Endometrial microvascular endothelial cells (primary cell): Measurements from ENCODE around the gene PLD1. TPM values are rescaled to one million over a fixed set of nuclear protein-coding genes. Genes with fewer than 3 reads are reported as not detected.

Experiments used
- in situ Hi-C: cut with HindIII; loops from 2 replicates; pipeline ENCODE4 v1.10.0; 2017; ENCODE audit warnings: low sequenced_read_pairs, low pct_unique_long_range_greater_than_20kb; ENCODE audit errors: inconsistent ontology term
- total RNA-seq: library from RNA; depleted of rRNA; stranded (reverse); fragments of >200 nt; gene quantifications from one replicate; pipeline ENCODE4 v1.2.3, GENCODE V29; 2015; ENCODE audit errors: inconsistent ontology term

PLD1 gene
- total RNA-seq, 1 donor from 2014 or later, result 38.3 TPM

DNA sequence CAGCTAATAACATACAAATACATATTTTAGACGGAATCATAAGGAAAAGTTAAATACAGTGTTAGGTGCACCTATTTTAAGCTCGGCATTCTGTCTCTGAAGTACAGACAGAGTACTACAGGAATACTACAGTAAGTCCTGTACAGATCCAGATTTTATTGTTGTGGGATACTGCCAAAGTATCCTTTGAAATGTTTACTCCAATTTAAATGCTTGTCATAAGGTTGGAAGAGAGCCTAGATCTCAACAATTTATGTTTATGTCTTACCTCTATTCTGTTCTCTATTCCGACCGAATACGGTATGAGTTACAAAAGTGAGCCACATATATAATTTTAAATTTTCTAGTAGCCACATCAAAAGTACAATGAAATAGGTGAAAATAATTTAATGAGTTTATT, 25.3 kb downstream of the PLD1 start:
- in situ Hi-C loops, result no loop called here

DNA sequence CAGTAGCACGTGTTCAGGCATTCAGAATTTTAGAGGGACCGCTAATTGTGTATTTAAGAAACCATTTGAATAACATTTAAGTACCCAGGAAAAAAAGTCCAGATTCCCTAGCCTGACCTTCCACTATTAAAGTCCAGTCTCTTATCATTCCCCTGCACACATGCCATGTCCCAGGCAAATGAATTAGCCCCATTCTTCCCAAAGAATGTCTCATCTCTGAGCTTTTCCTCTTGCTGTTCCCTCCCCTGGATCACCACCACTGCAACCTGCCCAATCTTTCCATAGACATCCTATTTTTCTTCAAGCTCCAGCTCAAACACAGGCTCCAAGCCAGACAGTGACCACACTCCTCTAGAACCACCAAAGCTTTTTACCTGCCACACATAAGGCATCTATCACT, 25.9 kb downstream of the PLD1 start:
- in situ Hi-C loops, result no loop called here

DNA sequence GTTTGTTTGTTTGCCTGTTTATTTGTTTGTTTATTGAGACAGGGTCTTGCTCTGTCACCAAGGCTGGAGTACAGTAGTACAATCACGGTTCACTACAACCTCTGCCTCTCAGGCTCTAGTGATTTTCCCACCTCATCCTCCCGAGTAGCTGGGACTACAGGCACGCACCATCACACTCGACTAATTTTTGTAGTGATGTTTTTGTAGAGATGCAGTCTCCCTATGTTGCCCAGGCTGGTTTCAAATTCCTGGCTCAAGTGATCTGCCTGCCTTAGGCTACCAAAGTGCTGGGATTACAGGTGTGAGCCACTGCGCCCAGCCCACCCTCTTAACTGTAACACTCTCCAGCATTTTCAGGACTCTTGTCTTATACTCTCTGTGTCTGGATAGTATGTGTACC, 26.7 kb downstream of the PLD1 start:
- in situ Hi-C loops, result no loop called here

DNA sequence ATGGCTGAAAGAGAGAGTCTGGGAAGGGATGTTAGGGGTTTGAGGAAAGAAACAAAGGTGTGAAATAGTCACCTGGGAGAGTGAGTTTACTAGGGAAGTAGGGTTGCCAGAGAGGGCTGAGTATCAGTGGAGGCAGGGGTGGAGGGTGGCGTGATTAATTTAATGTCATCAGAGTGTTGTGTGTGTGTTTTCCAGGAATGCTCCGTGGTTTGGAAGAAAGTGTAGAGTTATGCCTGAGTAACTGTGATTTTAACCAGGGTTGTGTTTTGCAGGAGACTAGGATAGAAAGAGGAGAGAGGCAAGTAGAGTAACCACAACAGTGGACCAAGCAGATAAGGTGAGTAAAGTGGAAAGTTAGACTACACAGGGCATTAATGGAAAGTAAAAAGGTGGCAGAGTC, 27.2 kb downstream of the PLD1 start:
- in situ Hi-C loops, result no loop called here

DNA sequence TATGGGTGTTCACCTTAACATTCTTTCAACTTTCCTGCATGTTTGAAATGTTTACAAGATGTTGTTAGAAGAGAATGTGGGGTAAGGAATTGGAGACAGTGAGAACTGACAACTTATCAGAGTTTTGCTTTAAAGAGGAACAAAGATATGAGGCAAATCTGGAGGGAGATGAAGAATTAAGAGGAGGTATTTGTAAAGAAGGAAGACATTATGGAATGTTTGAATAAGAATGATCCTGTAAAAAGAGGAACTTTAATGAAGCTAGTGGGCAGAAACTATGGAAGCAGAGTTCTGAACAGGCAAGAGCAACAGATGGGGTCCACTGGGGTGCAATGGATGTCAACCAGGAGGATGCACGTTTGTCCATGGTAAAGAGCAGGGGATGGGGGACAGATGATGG, 27.7 kb downstream of the PLD1 start:
- in situ Hi-C loops, result no loop called here

DNA sequence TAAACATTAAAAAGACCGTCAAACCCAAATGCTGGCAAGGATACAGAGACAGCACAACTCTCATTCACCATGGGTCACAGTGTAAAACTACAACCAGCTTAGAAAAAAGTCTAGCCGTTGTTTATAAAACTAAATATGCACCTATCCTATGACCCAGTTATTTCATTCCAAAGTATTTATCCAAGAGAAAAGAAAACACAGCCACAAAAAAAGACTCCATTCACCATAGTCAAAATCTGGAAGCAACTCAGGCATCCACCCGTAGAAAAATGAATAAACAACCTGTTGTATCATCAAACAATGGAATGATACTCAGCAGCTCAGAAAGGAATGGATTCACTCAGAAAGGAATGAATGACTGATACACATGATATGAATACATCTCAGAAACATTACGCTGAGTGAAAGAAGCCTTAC, 28.6 kb downstream of the PLD1 start:
- in situ Hi-C loops, result no loop called here

DNA sequence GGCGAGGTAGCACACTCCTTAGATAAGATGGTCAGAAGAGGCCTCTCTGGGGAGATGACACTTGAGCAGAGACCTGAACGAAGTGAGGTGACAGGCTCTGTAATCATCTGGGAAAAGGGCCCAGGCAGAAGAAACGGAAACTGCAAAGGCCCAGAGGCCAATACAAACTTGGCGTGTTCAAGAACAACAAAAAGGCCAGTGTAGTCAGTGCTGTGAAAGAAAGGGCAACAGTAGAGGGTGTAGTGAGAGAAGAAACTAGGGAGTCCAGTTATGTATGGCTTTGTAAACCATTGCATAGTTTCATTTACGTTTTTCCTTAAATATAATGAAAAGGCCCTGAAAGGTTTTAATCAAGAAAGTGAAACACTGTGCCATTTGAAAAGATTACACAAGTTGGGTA, 31.8 kb downstream of the PLD1 start:
- in situ Hi-C loops, result no loop called here

DNA sequence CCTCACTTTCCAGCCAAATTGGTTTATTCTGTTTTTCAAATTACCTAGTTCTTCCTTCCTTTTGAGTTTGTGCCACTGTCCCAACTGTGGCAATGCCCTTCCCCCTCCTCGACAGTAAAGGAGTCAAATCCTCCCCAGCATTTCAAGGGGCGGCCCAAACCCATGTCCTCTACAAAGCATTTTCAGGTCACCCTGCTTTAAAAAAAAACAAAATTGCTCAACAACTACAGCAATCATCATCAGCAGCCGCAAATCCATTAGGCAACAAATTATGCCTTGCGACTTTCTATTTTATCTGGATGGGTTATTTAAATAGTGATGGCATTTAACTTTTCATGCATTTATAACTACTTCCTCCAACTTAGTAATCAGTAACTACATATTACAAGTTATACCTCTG, 32.7 kb downstream of the PLD1 start:
- in situ Hi-C loops, result no loop called here

DNA sequence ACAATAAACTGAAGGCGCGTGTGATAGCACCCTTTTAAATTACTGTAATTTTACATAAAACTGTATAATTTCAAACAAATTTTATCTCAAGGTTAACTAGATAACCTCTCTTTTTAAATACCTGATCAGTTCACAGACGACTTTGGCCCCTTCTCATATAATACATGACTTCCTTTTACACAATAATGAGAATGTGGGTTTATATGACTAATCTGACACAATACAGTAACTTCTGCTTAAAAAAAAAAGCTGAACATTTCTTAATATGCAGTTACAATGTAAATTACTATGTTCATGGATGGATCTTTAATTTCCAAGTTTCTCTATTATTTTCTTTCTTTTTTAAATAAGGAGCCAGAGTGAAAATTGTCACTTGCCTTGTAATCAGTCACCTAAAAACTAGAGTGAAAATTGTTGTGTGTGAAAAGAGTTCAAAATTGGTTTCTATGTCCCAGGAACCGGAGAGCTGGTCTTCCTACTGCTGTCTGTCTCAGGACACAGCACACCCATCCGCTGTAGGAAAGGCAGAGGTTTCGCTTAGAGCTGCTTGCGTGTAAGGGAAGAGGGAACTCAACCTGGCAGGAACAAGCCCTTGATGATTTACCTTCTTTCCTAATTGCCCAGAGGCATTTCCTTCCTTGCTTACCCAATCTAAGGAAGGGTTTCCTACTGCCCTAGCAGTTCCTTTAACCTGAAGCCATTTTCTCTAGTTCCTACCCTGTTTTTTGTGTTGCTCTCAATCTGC, 33.3 kb downstream of the PLD1 start:
- in situ Hi-C loops, result no loop called here

DNA sequence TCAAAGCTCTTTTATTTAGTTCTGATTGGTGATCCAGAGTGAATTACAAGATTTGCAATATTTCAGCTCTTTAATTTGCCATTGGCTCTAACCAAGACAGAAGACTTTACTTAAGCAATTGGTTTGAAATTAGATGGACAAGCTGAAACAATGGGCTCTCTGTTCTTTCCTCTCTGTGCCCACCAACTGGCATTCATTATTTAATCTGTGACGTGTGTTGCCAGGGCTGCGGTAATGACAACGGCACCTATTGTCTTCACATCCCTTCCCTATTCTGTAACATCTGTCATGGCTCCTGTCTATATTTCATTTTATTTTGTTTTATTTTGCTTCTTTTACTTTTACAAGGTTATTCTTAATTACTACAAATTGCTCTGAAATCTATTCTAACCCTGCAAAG, 33.9 kb downstream of the PLD1 start:
- in situ Hi-C loops, result no loop called here

DNA sequence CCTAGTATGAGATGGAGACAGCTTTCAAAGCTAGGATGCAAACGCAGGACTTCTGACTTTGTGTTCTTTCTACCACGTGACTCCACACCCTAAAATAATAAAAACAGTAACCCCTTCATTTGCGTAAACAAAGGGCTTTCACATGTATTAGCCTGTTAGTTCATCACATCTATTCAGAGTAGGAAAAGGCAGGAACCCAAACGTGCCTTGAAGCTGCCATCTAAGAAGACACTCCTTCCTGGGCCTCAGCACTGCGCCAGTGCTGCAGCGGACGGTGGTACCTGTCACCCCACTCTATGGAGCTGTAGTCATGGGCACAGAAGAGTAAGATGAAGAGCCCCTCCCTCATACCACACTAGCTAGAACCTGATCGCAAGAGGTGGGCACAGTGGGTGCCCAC, 34.3 kb downstream of the PLD1 start:
- in situ Hi-C loops, result no loop called here

DNA sequence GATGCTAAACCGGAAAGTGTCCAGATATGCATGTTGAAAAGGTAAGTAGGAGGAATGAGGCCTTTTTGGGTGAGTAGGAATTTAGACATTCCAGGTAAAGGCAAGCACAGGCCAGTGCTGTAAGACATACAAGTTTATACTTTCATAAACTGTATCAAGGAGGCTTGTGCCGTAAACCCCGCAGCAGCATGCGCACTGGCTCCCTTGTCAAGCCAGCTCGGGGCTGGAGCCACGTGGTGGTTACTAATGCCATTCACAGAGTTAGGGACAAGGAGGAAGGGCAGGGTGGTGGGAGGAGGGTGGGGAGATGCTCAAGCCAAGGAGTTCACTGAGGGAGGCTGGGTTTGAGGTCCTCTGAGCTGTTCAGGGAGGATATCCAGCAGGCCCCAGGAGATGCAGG, 35.8 kb downstream of the PLD1 start:
- in situ Hi-C loops, result no loop called here

DNA sequence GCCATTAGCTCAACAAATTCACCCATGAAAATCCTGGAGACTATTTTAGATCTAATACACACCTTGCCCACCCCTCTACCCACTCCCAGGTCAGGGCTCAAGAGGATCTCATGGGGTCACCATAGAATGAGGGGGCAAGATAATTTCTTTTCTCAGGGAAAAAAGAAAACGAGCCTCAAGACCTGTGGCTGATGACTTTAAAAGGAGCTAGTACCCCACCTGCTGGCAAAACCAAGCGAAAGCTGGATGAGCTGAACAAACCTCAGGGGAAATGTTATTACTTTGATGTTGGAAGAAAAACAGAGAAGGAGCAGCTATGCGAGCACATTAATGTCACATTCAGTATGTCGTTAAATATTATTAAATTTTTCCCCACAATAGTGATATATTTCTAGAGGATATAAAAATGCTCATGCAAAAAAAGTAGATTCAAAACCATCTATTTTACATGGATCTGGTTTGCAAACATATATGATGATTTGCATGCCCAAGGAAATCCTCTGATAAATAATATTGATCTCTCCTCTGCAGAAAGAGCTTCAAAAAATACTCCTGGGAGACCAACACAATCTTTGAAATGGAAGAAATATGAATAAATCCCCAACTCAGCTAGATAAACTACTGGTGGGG, 37.7 kb downstream of the PLD1 start:
- in situ Hi-C loops, result no loop called here

DNA sequence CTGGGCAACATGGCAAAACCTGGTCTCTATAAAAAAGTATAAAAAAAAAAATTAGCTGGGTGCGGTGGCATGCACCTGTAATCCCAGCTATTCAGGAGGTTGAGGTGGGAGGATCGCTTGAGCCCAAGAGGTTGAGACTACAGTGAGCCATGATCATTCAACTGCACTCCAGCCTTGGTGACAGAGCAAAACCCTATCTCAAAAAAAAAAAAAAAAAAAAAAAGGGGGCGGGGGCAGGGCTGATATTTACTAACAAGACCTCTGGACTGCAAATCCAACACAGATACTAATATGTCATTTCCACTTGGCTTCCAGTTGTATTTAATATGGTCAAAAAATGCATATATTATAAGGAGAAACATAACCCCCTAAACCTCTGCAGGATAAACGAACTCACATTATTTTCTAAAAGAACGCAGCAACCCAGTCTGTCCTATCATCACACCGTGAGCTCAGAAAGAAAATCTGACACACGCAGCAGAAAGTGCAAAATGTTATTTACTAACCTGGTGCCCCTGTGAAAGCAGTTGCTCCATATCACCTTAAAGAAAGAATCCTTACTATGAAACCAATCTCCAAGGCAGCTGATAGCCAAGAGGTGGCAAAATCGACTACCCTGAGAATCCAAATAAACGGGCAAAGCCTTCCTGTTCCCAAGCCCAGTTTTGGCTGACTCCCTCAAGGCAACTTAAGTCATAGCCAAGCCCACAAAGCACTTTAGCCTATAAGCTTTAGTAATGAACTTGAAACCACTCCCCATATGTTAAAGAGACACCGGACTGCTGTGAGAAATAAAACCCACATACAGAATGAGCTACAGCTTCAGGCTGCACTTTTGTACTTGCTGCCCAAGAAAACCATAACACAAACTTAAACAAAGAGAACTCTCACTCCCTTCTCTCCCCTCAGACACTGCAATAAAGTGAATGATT, 39.3 kb downstream of the PLD1 start:
- in situ Hi-C loops, result no loop called here

DNA sequence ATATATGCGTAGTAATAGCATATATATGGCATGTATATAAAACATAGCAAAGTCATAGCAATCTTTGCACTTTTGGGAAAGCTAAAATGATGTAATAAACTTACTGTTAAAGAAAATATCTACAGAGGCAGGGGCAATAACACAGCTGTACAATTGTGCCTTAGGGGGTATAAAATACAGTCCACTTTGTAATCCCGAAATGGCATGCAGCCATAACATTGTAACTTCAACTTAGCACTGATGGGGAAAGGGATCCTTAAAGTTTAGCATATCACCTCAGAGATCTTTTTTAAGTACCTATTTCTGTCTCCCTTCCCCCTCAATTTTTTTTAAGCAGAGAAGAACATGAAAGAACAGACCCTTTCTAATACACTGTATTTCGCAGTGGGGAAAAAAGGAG, 40.8 kb downstream of the PLD1 start:
- in situ Hi-C loops, result no loop called here

DNA sequence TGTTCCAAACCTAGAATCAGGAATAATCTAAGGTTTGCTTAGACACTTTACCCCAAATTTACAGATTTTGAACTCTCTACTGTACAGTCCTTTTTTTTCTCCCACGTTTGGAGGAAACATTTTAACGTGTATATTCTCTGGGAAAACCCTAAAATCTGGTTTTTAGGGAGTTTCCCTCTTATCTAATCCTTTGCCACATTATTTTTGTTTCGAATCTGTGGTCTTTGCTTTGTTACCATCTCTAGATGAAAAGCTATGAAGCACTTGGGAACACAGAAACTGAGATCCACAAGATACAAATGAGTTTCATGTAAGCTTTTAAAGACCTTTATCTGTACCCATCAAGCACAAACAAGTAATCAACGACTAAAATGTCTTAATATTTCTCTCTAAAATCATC, 41.3 kb downstream of the PLD1 start:
- in situ Hi-C loops, result no loop called here

DNA sequence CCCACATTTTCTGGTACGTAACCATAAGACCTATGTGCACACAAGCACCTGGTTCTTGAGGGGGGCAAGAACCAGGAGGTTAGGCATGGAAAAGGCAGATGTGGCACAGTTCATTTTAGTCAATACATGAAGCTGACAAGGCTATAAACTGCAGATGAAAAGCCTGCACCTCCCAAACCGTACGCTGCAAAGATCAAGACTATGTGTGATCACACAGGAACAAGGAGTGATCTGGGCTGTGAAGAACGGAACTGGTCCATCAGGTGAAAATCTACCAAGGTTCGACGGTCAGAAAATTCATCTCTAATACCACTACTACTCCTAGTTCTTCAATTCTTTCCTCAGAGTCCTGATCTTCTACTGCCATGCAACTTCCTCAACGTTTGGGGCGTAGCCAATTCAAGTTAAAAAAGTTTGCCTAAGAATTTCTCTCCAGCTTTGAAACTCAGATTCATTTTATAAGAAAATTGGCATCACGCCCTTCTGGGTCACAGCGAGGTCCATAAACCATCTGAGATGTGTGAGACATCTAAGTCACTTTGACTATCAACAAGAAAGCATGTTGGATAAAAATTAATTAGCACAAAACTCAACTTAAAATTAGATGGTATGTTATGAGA, 41.9 kb downstream of the PLD1 start:
- in situ Hi-C loops, result no loop called here

DNA sequence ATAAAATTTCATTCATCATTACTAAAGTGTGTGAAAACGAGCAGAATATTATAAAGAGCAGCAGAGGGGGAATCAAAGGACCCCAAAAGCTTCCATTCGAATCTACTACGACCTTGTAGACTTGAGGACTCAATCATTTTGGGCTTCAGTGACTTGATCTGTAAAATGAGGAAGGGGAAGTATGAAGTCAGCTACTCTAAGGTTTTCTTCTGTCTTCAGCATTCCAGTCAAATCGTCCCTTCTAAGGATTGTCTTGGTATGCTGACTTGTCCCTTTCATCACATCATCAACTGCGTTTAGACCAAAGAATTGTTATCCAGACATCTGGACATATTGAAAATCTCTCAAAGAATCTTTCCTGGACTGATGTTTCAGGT, 44.8 kb downstream of the PLD1 start:
- in situ Hi-C loops, result no loop called here

DNA sequence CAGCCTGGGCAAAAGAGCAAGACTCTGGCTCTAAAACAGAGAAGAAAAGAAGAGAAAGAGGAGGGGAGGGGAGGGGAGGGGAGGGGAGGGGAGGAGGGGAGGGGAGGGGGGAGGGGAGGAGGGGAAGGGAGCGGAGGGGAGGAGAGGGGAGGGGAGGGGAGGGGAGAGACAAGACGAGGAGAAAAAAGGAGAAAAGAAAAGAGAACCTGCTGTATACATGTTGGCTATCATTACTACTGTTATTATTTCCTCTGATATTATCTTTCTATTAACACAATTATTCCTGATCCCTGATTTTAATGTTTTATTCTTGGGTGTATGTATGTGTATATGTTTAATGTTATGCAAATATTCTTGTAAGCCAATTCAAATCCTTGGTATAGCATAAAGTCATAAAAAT, 46.9 kb downstream of the PLD1 start:
- in situ Hi-C loops, result no loop called here
